ENCODE measurements around the gene NLGN4Y. TPM values are rescaled to one million over a fixed set of nuclear protein-coding genes. Genes with fewer than 3 reads are reported as not detected.

The NLGN4Y gene
- total and polyA plus RNA-seq, 2 experiments from 2014 or later, result 10.9 to 73.6 TPM

DNA sequence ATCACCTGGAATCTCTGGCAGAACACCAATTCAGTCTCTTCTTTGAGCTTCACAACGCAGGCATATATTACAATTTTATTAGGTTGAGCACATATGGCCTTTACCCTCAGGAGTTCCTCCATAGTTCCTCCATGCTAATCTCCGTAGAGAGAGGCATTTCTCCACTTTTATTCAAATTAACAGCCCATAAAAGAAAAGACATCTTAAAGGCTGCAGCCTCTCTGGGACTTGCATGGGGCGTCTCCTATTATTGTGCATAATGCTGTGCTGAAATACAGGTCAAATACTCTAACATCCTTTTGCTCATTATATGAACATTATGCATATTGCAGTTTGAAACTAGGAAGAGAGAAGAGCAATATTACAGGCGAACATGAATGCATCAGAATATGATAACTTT, 253.9 kb downstream of the NLGN4Y start:
- DNase-seq (ENCODE audit: low spot score) (no peak), ATAC-seq (no peak)
- no peaks in the 10 kb centered on the region for H3K4me1 Mint-ChIP-seq
- Histone ChIP-seq H3F3A (replicated peaks; ENCODE audit: low read depth) (no peaks in the 10 kb centered on the region), H3K27me3 (ENCODE audit: insufficient read depth) (no peaks in the 10 kb centered on the region), H3K4me2 (no peak overlapping the region), H4K20me1 (replicated peaks; ENCODE audit: insufficient read depth) (no peaks in the 10 kb centered on the region), H3K4me3 (no peak overlapping the region), H3K36me3 (ENCODE audit: insufficient read depth) (no peaks in the 10 kb centered on the region), H3K79me2 (replicated peaks; ENCODE audit: insufficient read depth) (no peaks in the 10 kb centered on the region), H2AFZ (no peak overlapping the region), H3K4me1 (ENCODE audit: insufficient read depth) (no peaks in the 10 kb centered on the region), H3K27ac (ENCODE audit: low read depth) (no peak overlapping the region), H3K9me2 (ENCODE audit: insufficient read depth) (no peaks in the 10 kb centered on the region)
- no peak for TF ChIP-seq ZNF114 (CRISPR knock-in tag; IDR thresholded peaks at IDR 0.05)
- no peak for TF ChIP-seq STAT1 (IDR thresholded peaks at IDR 0.05; ENCODE audit: unreplicated experiment)
- TF ChIP-seq, protein P1, sequence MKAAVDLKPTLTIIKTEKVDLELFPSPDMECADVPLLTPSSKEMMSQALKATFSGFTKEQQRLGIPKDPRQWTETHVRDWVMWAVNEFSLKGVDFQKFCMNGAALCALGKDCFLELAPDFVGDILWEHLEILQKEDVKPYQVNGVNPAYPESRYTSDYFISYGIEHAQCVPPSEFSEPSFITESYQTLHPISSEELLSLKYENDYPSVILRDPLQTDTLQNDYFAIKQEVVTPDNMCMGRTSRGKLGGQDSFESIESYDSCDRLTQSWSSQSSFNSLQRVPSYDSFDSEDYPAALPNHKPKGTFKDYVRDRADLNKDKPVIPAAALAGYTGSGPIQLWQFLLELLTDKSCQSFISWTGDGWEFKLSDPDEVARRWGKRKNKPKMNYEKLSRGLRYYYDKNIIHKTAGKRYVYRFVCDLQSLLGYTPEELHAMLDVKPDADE (IDR thresholded peaks at IDR 0.05), result no peak
- no peak for TF ChIP-seq CREB1 (CRISPR knock-in tag; IDR thresholded peaks at IDR 0.05; ENCODE audit: low read depth)
- no peak for TF ChIP-seq POLR2AphosphoS5 (IDR thresholded peaks at IDR 0.05; ENCODE audit: low read depth)
- TF ChIP-seq ZNF331 (CRISPR knock-in tag; IDR thresholded peaks at IDR 0.05; ENCODE audit: low read depth), result no peak
- TF ChIP-seq, protein P2, sequence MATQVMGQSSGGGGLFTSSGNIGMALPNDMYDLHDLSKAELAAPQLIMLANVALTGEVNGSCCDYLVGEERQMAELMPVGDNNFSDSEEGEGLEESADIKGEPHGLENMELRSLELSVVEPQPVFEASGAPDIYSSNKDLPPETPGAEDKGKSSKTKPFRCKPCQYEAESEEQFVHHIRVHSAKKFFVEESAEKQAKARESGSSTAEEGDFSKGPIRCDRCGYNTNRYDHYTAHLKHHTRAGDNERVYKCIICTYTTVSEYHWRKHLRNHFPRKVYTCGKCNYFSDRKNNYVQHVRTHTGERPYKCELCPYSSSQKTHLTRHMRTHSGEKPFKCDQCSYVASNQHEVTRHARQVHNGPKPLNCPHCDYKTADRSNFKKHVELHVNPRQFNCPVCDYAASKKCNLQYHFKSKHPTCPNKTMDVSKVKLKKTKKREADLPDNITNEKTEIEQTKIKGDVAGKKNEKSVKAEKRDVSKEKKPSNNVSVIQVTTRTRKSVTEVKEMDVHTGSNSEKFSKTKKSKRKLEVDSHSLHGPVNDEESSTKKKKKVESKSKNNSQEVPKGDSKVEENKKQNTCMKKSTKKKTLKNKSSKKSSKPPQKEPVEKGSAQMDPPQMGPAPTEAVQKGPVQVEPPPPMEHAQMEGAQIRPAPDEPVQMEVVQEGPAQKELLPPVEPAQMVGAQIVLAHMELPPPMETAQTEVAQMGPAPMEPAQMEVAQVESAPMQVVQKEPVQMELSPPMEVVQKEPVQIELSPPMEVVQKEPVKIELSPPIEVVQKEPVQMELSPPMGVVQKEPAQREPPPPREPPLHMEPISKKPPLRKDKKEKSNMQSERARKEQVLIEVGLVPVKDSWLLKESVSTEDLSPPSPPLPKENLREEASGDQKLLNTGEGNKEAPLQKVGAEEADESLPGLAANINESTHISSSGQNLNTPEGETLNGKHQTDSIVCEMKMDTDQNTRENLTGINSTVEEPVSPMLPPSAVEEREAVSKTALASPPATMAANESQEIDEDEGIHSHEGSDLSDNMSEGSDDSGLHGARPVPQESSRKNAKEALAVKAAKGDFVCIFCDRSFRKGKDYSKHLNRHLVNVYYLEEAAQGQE (IDR thresholded peaks at IDR 0.05; ENCODE audit: unreplicated experiment), result no peak
- H3K27me3 Mint-ChIP-seq (ENCODE audit: insufficient read depth, low read depth, poor library complexity), result no peaks in the 10 kb centered on the region
- no peak overlapping the region; the same call in 1 of the 2 replicates for H3K27ac Mint-ChIP-seq
- H3K36me3 Mint-ChIP-seq (ENCODE audit: low read depth), result peaks cover 35% of the 10 kb centered on the region; the same call in 2 of the 3 replicates
- H3K9me3 Mint-ChIP-seq, result peaks cover 19% of the 10 kb centered on the region
- H3K4me3 Mint-ChIP-seq, result no peak overlapping the region

DNA sequence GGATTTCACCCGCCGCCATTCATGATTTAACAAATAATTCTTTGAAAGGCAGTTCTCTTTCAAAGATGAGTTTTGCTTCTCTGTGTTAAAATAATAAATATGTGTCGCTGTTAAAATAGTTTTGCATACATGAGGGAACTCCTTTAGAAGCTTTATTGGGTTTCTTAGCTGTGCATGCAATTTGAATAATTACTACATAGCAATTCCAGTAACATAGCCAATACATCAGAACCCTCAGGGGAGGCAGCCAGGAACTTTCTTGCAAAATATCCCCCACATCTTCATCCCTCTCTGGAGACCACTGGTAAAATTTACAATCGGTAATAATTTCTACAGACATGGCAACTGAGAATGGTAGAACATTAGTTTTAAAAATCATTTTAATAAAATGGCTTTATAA, 268.8 kb downstream of the NLGN4Y start:
- H3K4me3 Mint-ChIP-seq, result no peak overlapping the region
- no peak for ATAC-seq
- no peaks in the 10 kb centered on the region for H3K36me3 ChIP-seq (ENCODE audit: insufficient read depth)
- no peak for TF ChIP-seq ZNF462 (CRISPR knock-in tag; IDR thresholded peaks at IDR 0.05)
- TF ChIP-seq EZH2phosphoT487 (IDR thresholded peaks at IDR 0.05; ENCODE audit: unreplicated experiment), result no peak
- no peak for TF ChIP-seq CREB1 (CRISPR knock-in tag; IDR thresholded peaks at IDR 0.05; ENCODE audit: low read depth)

More for the DNA sequence above, 268.8 kb downstream of the NLGN4Y start:
- peaks cover 6% of the 10 kb centered on the region; the same call in 2 of the 3 replicates for H3K36me3 Mint-ChIP-seq (ENCODE audit: low read depth)
- no peak overlapping the region for H3K27ac Mint-ChIP-seq
- Histone ChIP-seq H3K79me2 (replicated peaks; ENCODE audit: insufficient read depth) (no peaks in the 10 kb centered on the region), H3K4me3 (no peak overlapping the region), H3K4me1 (ENCODE audit: insufficient read depth) (no peaks in the 10 kb centered on the region), H3F3A (replicated peaks; ENCODE audit: low read depth) (no peaks in the 10 kb centered on the region), H3K4me2 (no peak overlapping the region), H3K9me2 (ENCODE audit: insufficient read depth) (no peaks in the 10 kb centered on the region), H3K27me3 (ENCODE audit: insufficient read depth) (no peaks in the 10 kb centered on the region), H4K20me1 (replicated peaks; ENCODE audit: insufficient read depth) (no peaks in the 10 kb centered on the region), H2AFZ (no peak overlapping the region), H3K27ac (ENCODE audit: low read depth) (no peak overlapping the region)
- H3K27me3 Mint-ChIP-seq (ENCODE audit: insufficient read depth, low read depth, poor library complexity), result no peaks in the 10 kb centered on the region
- H3K9me3 Mint-ChIP-seq, result no peaks in the 10 kb centered on the region
- no peak for DNase-seq (ENCODE audit: low spot score)
- no peaks in the 10 kb centered on the region for H3K4me1 Mint-ChIP-seq
